ENCODE results near the gene KLHL35. TPM values are rescaled to one million over a fixed set of nuclear protein-coding genes. Genes with fewer than 3 reads are reported as not detected.

Gene KLHL35
- total RNA-seq, 1 experiment from 2014 or later: 0.83 TPM

GRCh38 chr11:75433443-75433842, 440 bp upstream of the KLHL35 start:
- Histone ChIP-seq H2BK12ac (ENCODE audit: insufficient read length, low read depth, low read length) (no peak overlapping the region), H2BK5ac (ENCODE audit: insufficient read length, low read length) (no peak overlapping the region), H2BK15ac (ENCODE audit: low read depth, low read length) (no peak overlapping the region), H3K9me3 (ENCODE audit: control insufficient read depth, low read depth, low read length) (peaks cover 10% of the 10 kb centered on the region), H3K4ac (ENCODE audit: low read depth, low read length) (no peak overlapping the region), H3K4me1 (ENCODE audit: insufficient read depth, low read length) (peaks cover 3% of the 10 kb centered on the region; the same call in 1 of the 2 replicates), H3K23ac (ENCODE audit: insufficient read length, low read depth, low read length) (no peak overlapping the region), H3T11ph (ENCODE audit: low read length) (no peak overlapping the region), H4K91ac (ENCODE audit: insufficient read length, low read depth, low read length) (no peak overlapping the region), H3K27me3 (ENCODE audit: insufficient read depth, low read length) (peaks cover 41% of the 10 kb centered on the region), H3K56ac (ENCODE audit: insufficient read length, low read depth, low read length) (no peak overlapping the region), H4K20me1 (ENCODE audit: control insufficient read depth, insufficient read depth, insufficient read length) (no peaks in the 10 kb centered on the region), H3K4me2 (ENCODE audit: insufficient read depth, insufficient read length, low read length) (peak overlapping the region; percentile 25), H3K9ac (ENCODE audit: extremely low read depth, insufficient read length, low read length) (no peak overlapping the region), H3K79me2 (ENCODE audit: insufficient read depth, low read length) (no peaks in the 10 kb centered on the region), H4K5ac (ENCODE audit: insufficient read length, low read depth, low read length) (no peak overlapping the region), H4K8ac (replicated peaks; ENCODE audit: insufficient read length, low read depth, low read length) (no peak overlapping the region), H3K18ac (ENCODE audit: insufficient read length, low read depth, low read length) (peak overlapping the region; percentile 37), H3K79me1 (ENCODE audit: insufficient read depth, low read depth, low read length, poor library complexity, severe bottlenecking) (no peaks in the 10 kb centered on the region), H2BK120ac (ENCODE audit: low read depth, low read length, poor library complexity, severe bottlenecking) (no peak overlapping the region), H2BK20ac (ENCODE audit: low read depth, low read length, poor library complexity, severe bottlenecking) (no peak overlapping the region), H2AK5ac (ENCODE audit: insufficient read length, low read length) (no peak overlapping the region), H3K14ac (ENCODE audit: insufficient read depth, low read length) (peak overlapping the region; percentile 25; the same call in 1 of the 2 replicates), H3K23me2 (ENCODE audit: insufficient read length, low read depth, low read length, poor library complexity, severe bottlenecking) (peaks cover 6% of the 10 kb centered on the region), H3K27ac (ENCODE audit: insufficient read length, low read depth, low read length) (no peak overlapping the region), H2AFZ (ENCODE audit: low read length) (no peak overlapping the region)
- no peak for DNase-seq
- Mint-ChIP-seq H3K4me3 (peak overlapping the region; percentile 7 to 75; a peak in 4 of 5 replicates), H3K27ac (no peak overlapping the region), H3K9me3 (peaks cover 13 to 18% of the 10 kb centered on the region in 2 experiments), H3K27me3 (ENCODE audit: low read depth) (peaks cover 50% of the 10 kb centered on the region), H3K36me3 (ENCODE audit: insufficient read depth in 1 of 3, low read depth in 3 of 3) (peaks cover 3 to 11% (median 8%) of the 10 kb centered on the region in 3 experiments; a peak in 6 of 7 replicates), H3K4me1 (peaks cover 22 to 30% of the 10 kb centered on the region in 2 experiments)
- TF ChIP-seq, protein P1, sequence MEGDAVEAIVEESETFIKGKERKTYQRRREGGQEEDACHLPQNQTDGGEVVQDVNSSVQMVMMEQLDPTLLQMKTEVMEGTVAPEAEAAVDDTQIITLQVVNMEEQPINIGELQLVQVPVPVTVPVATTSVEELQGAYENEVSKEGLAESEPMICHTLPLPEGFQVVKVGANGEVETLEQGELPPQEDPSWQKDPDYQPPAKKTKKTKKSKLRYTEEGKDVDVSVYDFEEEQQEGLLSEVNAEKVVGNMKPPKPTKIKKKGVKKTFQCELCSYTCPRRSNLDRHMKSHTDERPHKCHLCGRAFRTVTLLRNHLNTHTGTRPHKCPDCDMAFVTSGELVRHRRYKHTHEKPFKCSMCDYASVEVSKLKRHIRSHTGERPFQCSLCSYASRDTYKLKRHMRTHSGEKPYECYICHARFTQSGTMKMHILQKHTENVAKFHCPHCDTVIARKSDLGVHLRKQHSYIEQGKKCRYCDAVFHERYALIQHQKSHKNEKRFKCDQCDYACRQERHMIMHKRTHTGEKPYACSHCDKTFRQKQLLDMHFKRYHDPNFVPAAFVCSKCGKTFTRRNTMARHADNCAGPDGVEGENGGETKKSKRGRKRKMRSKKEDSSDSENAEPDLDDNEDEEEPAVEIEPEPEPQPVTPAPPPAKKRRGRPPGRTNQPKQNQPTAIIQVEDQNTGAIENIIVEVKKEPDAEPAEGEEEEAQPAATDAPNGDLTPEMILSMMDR (conservative IDR thresholded peaks at IDR 0.05): no peak
- no CpG with 5 or more reads among the region's 6 CpGs for WGBS (ENCODE audit: extremely low coverage, insufficient read length, low lambda C conversion rate)
